DOHH2 (cell line): ENCODE results near the gene EIF4E3.

Experiments
- EZH2phosphoT487 ChIP-seq: fragments of 200-600 bp; sonication (generic); IDR thresholded peaks from 2 replicates; pipeline ENCODE4 v1.6.1; 2017; ENCODE audit warnings: borderline replicate concordance, mild to moderate bottlenecking, antibody characterized with exemption, low read length, moderate library complexity, mixed read lengths
- TF ChIP-seq, protein P1 (sequence below): fragments of 200-600 bp; sonication (generic); IDR thresholded peaks from one replicate; pipeline ENCODE4 v1.5.1; 2014; ENCODE audit warnings: antibody characterized with exemption, mild to moderate bottlenecking, low read depth, low read length; ENCODE audit not compliant: poor library complexity, severe bottlenecking

DNA sequence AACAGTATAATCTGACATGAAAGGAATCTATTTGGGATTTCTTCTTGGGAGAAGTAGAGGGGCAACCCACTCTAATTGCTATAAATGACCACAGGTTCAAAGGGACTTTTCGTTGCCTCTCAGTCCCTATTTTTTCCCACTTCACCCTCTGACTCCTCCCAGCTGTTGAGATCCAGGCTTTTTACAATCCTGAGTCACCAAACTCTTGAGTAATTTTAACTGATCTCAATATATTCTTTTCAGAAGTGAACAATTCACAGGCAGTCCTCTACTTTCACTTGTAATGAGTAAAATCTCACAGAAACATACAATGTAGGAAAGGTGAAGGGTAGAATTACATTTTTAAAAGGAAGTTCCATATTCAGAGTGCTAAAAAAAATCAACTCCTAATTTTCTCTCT, 44.6 kb downstream of the EIF4E3 start:
- TF ChIP-seq, protein P1, sequence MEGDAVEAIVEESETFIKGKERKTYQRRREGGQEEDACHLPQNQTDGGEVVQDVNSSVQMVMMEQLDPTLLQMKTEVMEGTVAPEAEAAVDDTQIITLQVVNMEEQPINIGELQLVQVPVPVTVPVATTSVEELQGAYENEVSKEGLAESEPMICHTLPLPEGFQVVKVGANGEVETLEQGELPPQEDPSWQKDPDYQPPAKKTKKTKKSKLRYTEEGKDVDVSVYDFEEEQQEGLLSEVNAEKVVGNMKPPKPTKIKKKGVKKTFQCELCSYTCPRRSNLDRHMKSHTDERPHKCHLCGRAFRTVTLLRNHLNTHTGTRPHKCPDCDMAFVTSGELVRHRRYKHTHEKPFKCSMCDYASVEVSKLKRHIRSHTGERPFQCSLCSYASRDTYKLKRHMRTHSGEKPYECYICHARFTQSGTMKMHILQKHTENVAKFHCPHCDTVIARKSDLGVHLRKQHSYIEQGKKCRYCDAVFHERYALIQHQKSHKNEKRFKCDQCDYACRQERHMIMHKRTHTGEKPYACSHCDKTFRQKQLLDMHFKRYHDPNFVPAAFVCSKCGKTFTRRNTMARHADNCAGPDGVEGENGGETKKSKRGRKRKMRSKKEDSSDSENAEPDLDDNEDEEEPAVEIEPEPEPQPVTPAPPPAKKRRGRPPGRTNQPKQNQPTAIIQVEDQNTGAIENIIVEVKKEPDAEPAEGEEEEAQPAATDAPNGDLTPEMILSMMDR, result no peak
- no peak for TF ChIP-seq EZH2phosphoT487
